A549 treated with GW870086 at 1 μM for 4 hours (cell line): ENCODE measurements around the gene RASGRP1. TPM values are rescaled to one million over a fixed set of nuclear protein-coding genes. Genes with fewer than 3 reads are reported as not detected.

Experiments used
- total RNA-seq: library from RNA; stranded (reverse); fragments of 200-300 nt; extraction: Qiagen RNA extraction; gene quantifications from 5 replicates; pipeline ENCODE4 v1.2.3, GENCODE V29; 2022; ENCODE audit warnings: low read depth

Gene RASGRP1
- total RNA-seq: 0.27 to 0.58 TPM (median 0.37 TPM) in 5 replicates

GRCh38 chr15:38564557-38565286 is at the start of gene RASGRP1:
TSS of gene RASGRP1 (minus strand) at chr15:38564814. CDS start at chr15:38564628, 186 bp downstream.

GRCh38 chr15:38453971-38454695 is 110.5 kb downstream of the RASGRP1 start, which contains the start of gene FAM98B:
TSS of gene FAM98B (plus strand) at chr15:38454127. CDS start at chr15:38454162, 35 bp downstream.

Other genes starting within 250 kb of the RASGRP1 start
- gene FAM98B, start 110.7 kb downstream of the RASGRP1 start, total RNA-seq: 8.0 to 15.6 TPM (median 11.0 TPM) in 5 replicates